Measurements from ENCODE around the gene SLC9B1.

GRCh38 chr4:103032574-103032973 lies 13.1 kb upstream of the SLC9B1 start:
- TF ChIP-seq ZNF639 (tag by site-specific recombination; IDR thresholded peaks at IDR 0.05) (no peak), ZNF792 (tag by site-specific recombination; IDR thresholded peaks at IDR 0.05) (no peak), ZBTB17 (tag by site-specific recombination; IDR thresholded peaks at IDR 0.05) (no peak), ZNF558 (tag by site-specific recombination; IDR thresholded peaks at IDR 0.05) (no peak), ZNF274 (IDR thresholded peaks at IDR 0.05; ENCODE audit: low read length) (no peak), ZNF274 (tag by site-specific recombination; IDR thresholded peaks at IDR 0.05; ENCODE audit: borderline replicate concordance) (no peak), ZNF416 (tag by site-specific recombination; IDR thresholded peaks at IDR 0.05) (no peak), ZBTB21 (tag by site-specific recombination; IDR thresholded peaks at IDR 0.05) (no peak), ZNF311 (tag by site-specific recombination; IDR thresholded peaks at IDR 0.05; ENCODE audit: borderline replicate concordance) (no peak), HOXA7 (CRISPR knock-in tag; IDR thresholded peaks at IDR 0.05; ENCODE audit: borderline replicate concordance) (no peak), ZNF292 (tag by site-specific recombination; IDR thresholded peaks at IDR 0.05; ENCODE audit: borderline replicate concordance, low read depth) (no peak), ZNF157 (tag by site-specific recombination; IDR thresholded peaks at IDR 0.05) (no peak)

Measured in HEK293 (cell line).